GM21717 (cell line): Measurements from ENCODE around the gene SEPTIN5.

ENCODE experiments used
- ATAC-seq: cut with Tn5 transposase; IDR thresholded peaks from one replicate; pipeline ENCODE4 v1.9.1; 2021; ENCODE audit warnings: mild to moderate bottlenecking, moderate library complexity; ENCODE audit not compliant: unreplicated experiment

Gene SEPTIN5

DNA sequence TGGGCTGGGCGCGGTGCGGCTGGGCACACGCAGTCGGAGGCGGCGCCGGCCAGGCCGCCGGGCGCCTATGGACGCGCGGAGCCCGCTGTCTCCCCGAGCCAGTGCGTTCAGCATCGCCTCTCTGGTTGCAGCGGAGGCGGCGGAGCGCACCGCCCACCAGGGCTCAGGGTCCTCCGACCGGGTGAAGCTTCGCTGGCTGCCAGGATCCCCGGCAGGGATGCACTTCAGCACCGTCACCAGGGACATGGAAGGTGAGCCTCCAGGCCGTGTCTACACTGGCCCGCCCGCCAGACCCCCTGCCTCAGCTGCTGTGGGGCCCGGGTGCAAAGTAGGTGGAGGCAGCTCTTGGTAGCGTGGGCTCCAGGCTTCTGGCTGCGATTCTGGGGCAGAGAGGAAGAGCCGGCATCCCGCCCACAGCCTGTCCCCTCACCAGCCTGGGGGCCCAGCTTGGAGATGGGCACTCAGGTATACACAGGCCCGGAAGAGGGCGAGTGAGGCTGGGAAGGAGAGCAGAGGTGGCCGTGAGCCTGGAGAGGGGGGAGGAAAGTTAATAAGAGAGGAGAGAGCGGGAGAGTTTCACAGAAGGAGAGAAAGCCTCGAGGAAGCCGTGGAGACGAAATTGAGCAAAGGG, 45.2 kb downstream of the SEPTIN5 start:
- no peak for ATAC-seq

DNA sequence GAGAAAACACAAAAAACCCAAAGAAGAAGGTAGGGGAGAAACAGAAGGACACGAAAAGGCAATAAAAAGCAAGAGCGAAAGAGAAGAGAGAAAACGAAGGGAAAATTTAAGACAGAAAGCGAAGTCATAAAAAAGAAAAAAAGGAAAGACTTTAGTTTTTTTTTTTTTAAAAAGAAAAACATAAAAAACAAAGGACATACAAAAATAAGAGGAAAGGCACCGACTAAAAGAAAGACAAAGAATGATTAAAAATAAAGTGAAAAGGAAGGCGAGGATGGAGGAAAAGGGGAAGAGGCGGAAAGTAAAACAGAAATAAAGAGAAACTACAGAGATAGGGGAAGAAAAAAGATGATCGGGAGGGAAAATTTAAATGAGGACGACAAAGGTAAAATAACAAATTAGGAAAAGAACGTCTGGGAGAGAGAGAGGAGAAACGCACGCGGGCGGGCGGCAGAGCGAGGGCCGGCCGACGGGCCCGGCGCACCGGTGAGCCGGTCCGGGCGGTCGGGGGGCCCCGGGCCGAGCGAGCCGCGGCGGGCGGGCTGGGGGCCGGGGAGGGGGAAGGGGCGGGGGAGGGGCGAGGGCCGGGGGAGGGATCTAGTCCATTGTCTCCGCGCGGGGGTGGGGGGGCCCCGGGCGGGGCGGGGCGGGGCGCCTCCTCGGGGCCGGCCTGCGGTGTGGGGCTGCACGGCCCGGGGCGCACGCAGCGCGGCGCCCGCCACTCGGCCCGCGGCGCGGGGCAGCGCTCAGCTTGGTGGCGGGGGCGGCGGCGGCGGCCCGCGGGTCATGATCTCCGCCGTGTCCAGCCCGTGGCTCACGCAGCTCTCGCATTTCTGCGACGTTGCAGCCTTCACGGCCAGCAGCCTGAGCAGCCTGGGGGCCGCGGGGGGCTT, 46.0 kb downstream of the SEPTIN5 start, which contains the start of gene TBX1:
Gene TBX1, plus strand, starts transcription at position 721 of the 893 bp plus-strand sequence. Its CDS starts 66 bp downstream, at position 787.
- ATAC-seq, result no peak

DNA sequence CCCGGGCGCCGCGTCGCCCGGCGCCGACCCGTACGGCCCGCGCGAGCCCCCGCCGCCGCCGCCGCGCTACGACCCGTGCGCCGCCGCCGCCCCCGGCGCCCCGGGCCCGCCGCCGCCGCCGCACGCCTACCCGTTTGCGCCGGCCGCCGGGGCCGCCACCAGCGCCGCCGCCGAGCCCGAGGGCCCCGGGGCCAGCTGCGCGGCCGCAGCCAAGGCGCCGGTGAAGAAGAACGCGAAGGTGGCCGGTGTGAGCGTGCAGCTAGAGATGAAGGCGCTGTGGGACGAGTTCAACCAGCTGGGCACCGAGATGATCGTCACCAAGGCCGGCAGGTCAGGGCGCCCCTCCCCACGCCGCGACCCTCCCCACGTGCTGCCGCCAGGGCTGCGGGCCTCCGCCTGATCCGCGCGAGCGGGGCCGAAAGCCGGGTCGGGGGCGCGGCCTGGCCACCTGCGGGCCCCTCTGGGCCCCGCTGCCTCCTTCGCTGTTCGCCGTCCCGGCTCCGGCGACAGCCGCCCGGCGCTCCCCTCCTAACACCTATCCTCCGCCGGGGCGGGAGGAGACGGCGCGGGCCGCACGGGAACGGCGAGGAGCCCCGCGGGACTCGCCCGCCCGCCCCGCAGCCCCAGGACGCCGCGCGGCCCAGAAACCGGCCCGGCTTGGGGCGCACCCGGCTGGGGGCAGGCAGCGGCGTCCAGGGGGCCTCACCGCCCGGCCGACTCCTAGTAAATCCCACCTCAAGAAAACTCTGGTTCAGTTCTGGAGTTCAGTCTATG, 46.8 kb downstream of the SEPTIN5 start:
- no peak for ATAC-seq

DNA sequence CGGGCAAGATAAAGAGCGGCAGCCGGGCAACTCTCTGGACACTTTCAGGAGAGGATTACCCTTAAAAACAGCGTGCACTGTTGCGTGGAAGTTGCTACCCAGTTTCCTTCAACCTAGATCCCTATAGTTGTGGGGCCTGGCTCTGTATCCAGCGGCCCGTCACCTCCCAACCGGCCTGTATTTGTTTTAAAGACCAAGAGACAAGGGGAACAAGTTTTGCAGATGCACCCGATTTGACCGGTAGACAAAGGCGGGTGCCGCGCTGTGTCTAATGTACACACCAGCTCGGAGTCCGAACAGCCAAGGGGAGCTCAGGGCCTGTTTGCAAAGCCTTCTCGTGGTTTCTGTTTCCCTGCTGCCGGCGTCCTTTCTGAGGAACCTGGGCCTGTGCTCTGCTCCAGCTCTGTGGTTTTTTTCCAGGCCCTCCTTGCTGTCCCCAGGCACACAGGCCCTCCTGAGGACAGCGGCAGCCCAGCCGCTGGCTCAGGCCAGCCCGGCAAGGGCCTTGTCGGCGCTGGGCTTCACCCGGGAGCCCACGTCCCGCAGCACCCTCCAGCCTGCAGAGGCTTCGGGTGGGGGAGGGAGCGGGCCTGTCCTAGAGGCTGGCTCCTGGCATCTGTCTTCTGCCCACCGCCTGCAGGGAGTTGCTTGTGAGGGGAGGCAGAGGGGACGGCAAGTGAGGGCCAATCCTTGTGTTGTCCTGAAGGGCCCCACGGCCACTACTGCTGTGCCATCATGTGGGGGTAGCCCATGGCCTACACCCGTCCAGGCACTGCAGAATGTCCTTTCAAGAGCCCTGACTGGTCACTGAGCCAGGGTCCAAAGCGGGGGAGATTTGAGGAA, 47.6 kb downstream of the SEPTIN5 start:
- ATAC-seq, result no peak

DNA sequence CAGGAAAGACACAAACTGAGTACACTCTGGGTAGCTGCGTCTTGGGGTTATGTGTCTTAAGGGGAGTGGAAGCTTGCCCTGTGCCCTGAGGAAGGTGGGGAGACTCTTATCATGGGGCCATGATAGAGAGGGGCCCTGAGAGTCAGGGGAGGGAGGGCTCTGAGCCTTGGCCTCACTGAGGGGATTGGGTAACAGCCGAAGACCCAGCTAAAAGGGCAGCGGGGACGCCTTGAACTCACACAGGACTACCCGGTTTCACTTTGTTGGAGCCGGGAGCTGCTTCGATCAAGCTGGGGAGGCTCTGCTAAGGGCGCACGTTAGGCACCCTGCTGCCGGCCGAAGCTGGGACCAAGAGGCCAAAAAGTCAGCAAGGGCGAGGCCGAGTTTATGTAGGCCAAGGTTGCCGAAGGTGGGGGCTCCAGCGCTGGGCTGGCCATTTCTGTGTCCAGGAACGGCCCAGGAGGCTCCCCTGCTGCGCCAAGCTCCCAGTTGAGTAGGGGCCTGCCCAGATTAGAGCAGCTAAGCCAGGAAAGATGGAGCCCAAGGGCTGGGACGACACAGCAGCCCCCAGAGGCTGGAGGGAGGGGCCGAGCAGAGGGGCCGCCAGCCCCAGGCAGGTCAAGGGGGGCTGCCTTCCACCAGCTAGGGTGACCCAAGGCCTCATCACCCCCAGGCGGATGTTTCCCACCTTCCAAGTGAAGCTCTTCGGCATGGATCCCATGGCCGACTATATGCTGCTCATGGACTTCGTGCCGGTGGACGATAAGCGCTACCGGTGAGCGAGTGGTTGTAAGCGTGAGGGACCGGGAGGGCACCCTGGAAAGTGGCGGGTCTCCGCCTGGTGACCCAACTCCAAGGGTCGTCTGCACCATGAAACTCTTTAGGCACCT, 48.5 kb downstream of the SEPTIN5 start:
- ATAC-seq, result no peak

DNA sequence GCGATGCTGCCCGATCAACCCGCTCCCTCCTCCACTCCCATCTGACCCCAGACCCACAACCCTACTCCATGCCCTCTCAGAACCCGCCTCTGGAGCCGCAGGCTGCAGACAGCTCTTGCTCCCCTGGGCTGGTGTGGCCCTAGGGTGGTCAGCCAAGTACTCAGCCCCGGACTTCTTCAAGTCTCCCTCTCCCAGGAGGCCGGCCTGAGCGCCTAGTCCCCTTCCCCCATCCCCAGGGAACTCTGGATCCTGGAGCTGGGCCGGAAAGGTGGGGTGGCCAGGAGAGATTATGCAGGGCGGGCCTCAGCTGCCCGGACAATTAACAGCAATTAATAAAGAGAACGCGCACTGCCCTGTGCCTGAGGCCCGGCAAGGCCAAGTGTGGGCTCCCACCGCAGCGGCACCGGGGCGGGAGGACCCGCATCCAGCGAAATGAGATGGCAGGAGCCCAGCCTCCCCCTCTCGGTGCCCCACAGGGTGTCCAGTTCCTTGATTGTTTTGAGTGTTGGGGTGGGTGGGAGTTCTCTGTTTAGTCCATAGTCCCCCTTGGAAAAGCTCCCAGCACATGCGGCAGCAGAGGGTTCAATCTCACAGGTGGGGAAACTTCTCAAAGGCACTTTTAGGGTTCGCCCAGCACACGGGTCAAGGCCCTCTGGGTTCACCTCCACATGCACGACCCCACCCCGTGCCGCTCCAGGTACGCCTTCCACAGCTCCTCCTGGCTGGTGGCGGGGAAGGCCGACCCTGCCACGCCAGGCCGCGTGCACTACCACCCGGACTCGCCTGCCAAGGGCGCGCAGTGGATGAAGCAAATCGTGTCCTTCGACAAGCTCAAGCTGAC, 49.4 kb downstream of the SEPTIN5 start:
- ATAC-seq, result no peak

DNA sequence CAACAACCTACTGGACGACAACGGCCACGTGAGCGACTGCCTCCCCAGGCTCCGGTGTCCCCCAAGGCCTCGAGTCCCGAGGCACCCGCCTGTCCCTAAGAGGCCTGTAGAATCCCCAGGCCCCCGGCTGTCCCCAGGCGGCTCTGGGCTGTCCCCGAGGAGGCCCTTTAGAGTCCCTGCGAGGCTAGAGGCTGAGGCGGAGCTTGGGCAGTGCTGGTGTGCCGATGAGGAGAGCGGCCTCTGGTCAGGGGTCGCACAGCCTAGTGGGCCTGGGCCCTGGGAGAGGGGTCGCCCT, 49.9 kb downstream of the SEPTIN5 start:
- no peak for ATAC-seq

DNA sequence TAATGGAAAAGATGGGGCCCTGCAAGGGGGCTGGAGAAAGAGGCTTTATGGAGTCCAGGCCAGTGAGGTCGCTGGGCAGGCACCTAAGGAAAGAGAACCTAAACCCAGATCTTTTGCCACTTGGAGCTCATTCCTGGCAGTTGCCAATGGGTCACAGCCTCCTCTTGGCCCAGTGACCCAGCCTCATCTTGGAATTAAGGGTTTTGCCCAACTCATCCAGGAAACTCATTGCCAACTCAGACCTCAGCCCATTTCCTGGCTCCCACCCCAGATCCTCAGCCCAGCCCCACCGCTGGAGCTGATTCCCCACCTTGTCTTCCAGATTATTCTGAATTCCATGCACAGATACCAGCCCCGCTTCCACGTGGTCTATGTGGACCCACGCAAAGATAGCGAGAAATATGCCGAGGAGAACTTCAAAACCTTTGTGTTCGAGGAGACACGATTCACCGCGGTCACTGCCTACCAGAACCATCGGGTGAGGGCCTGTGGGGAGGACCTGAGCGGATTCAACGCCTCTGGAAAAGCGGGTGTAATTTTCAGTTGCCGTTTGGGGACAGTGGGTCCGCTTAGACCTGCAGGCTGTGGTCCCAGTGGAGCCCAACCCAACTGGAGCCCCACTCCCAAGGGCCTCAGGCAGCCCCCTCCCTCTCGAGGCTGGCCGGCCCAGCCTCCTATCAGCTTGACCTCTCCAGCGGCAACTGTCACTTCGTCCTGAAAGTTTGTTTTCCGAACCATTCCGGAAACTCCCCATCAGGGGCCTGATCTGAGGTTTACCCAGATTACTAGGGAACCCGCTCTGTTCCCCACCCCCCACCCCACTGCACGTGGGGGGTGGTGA, 50.6 kb downstream of the SEPTIN5 start:
- ATAC-seq, result no peak

DNA sequence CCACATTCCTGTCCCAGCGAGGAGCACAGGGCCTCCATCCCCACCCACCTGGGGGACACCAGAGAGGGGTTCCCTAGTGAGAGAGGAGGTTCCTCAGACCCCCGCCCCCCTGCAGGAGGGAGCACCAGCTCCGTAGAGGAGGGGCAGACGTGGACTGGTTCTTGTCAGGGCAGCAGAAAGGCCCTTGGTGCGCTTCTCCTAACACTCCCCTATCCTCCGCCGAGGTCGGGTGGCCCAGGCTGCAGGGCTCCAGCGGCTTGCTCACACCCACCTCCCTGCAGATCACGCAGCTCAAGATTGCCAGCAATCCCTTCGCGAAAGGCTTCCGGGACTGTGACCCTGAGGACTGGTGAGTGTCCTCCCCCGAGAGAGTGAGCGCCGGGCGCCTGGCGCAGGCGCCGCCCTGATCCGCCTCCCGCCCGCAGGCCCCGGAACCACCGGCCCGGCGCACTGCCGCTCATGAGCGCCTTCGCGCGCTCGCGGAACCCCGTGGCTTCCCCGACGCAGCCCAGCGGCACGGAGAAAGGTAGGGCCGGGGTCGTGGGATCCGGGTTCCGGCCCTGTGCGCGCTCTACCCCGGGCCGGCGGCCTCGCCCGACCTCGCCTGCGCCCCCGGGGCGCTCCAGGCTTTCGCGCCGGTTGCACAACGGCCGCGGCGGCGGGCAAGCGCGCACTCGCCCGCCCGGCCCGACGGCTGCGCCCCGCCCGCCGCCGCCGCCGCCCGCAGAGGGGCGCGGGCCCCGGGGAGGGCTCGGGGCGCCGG, 51.4 kb downstream of the SEPTIN5 start:
- no peak for ATAC-seq

DNA sequence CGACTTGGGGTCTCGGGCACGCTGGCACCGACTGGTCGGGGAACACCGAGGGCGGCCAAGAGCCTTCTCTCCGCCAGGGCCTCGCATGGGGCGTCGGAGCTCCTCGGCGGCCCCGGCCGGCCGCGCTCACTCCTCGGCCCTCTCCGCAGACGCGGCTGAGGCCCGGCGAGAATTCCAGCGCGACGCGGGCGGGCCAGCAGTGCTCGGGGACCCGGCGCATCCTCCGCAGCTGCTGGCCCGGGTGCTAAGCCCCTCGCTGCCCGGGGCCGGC, 51.9 kb downstream of the SEPTIN5 start:
- ATAC-seq, result no peak

DNA sequence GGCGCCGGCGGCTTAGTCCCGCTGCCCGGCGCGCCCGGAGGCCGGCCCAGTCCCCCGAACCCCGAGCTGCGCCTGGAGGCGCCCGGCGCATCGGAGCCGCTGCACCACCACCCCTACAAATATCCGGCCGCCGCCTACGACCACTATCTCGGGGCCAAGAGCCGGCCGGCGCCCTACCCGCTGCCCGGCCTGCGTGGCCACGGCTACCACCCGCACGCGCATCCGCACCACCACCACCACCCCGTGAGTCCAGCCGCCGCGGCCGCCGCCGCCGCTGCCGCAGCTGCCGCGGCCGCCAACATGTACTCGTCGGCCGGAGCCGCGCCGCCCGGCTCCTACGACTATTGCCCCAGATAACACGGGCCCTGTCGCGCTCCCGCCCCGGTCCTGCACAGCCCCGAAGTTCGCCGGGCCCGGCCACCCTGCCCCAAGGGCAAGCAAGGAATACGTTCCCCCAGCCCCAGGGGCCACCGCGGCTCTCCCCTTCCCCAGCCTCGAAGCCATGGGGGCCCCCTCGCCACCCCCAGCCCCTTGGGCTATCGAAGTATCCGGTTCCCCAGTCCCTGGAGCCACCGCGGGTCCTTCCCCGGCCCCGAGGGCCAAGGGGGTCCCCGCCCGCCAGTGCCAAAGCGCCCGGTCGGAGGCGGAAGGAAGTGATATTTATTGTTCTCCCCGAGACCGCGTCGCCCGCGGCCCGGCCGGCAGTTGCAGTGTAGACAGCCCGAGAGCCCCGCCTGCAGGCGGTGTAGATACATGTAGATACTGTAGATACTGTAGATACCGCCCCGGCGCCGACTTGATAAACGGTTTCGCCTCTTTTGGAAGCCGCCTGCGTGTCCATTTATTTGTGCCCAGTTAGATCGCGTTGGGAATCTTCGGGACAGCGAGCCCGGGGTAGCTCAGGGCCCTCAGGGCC, 52.5 kb downstream of the SEPTIN5 start:
- ATAC-seq, result no peak

DNA sequence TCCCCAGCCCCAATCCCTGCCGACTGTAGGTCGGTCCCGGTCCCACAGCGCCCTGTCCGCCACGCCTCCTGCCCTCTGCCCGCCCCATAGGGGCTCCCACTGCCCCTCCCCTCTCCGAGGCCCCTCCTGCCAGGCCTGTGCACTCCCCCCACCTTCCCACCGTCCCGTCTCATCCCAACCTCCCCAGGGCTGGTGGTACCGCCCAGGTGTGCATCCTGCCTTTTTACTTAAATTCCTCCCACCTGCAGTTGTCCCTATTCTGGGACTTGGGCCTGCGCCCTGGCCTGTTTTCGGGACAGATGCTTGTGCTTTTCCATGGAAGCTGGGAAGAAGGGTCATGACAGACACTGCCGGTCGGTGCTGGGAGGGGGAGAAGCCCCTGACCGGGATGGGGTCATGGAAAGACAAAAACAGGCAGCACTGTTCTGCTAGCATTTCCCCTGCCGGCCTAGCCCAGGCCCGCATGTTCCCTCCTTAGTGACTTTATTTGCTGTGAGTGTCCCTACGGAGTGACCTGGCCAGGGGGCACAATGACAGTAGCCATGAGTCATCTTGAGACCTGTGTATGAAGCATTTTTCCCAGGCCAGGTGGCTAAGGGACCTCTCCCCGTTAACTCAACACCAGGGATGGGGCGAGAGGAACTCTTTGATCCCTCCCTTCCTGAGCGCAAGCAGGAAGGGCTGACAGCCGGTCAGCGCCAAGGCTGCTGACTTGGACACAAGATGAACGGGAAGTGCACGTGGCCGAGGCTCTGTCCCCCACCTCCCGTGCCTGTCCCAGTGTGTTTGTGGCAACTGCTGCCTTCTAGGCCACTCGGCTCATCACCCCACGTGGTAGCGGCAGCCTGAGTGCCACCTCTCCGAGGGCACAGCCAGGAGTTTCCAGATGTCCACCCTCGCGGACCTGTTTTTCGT, 53.4 kb downstream of the SEPTIN5 start:
- no peak for ATAC-seq

DNA sequence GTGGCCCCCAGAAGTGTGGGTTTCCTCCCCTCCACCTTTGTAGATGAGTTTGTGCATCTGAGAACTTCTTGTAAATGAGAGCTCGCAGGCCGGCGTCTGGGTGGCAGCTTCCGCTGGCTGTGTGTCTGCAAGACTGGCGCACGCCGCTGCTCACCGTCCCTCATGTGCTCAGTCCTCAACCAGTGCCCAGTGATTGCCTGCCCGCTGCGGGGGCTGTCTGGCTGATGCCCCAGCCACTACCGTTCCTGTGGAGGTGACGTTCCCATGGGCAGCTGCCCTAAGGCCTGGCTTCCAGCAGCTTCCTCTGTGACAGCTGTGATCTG, 55.1 kb downstream of the SEPTIN5 start:
- ATAC-seq, result no peak

DNA sequence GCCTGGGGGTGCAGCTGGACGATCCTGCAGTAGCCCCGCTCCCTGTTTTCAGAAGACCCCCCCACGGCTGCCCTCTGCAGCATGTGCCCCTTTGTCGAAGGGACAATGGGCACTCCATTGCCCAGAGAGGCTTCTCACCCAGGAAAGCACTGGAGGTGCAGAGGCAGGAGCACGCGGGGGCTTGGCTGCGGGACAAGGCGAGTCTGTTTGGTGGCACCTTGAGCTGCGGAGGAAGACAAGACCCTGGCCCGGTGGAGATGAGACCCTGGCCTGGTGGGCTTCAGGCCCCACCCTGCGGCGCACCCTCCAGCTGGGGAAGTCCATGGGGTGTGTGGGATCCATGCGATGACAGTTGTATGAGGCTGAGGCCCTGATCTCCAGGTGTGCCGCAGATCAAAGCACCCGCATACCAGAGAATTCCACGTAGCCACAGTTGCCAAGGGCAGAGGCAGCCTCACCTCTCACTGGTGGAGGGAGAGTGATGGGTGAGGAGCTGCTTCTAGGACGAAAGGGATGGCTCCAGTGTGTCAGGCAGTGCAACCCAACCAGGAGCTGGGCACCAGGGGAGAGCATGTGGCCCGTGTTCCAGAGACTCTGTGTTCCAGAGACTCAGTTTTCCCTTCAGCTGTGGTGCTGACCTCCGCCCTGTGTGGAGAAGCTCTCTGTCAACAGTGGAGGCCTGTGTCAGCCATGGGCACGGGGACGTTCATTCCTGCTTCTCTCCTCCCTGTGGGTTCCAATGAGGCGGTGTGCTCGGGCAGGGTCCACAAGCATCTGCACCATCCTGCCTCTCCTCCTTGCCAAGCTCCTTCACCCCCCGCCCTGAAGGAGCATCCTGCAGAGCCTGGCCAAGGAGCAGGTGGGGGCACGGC, 56.3 kb downstream of the SEPTIN5 start:
- no peak for ATAC-seq

DNA sequence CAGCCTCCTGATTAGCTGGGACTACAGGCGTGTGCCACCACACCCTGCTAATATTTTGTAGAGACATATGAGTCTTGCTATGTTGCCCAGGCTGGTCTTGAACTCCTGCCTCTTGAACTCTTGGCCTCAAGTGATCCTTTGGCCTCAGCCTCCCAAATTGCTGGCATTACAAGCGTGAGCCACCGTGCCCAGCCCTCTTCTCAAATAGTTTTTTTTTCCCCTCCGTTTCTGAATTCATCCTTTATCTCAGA, 58.0 kb downstream of the SEPTIN5 start:
- ATAC-seq, result no peak
